Upper lobe of left lung (tissue), 6 donors: ENCODE data around the gene LEPR. TPM values are rescaled to one million over a fixed set of nuclear protein-coding genes. Genes with fewer than 3 reads are reported as not detected.
A peak's percentile ranks its signal among the peaks of the same experiment; 100 is the strongest.
"Not testable (repeated sequence)": the region's sequence is repeated elsewhere in the genome, so short reads cannot be mapped to it uniquely, and the experiment has no call there.

Source experiments
- ATAC-seq, 2 donors: fragments of 200-7000 bp; cut with Tn5 transposase; one replicate each; pipeline ENCODE4 v1.9.1; 2022; ENCODE audit warnings: mild to moderate bottlenecking in 2 of 2, moderate library complexity in 2 of 2; ENCODE audit not compliant: low FRiP score in 2 of 2
- DNase-seq, 2 donors: peaks; one replicate each; pipeline ENCODE4 v3.0.0-alpha.2; 2019 to 2020
- H3K27ac ChIP-seq, 4 donors: fragments of 200-600 bp; sonication (generic); one replicate each; pipeline ENCODE4 v1.5.1; 2016 to 2019
- H3K27me3 ChIP-seq, 4 donors: fragments of 200-600 bp; sonication (generic); one replicate each; pipeline ENCODE4 v1.5.1; 2017 to 2019
- H3K36me3 ChIP-seq, 4 donors: fragments of 200-600 bp; sonication (generic); one replicate each; pipeline ENCODE4 v1.5.1; 2016 to 2019
- H3K4me1 ChIP-seq, 4 donors: fragments of 200-600 bp; sonication (generic); one replicate each; pipeline ENCODE4 v1.5.1; 2018 to 2019
- H3K4me3 ChIP-seq, 4 donors: fragments of 200-600 bp; sonication (generic); one replicate each; pipeline ENCODE4 v1.5.1; 2017 to 2019; ENCODE audit warnings: mild to moderate bottlenecking in 2 of 4, moderate library complexity in 1 of 4
- H3K9me3 ChIP-seq, 4 donors: fragments of 200-600 bp; sonication (generic); one replicate each; pipeline ENCODE4 v1.5.1; 2018 to 2019
- CTCF ChIP-seq, 6 experiments: fragments of 450-650 bp in 4 of 6; fragments of 200-600 bp in 2 of 6; sonication (generic) in 2 of 6; IDR thresholded peaks; one replicate each; pipeline ENCODE4 v1.5.1; 2016 to 2019; ENCODE audit warnings: antibody characterized with exemption in 6 of 6
- EP300 ChIP-seq, 4 donors: sonication (generic); formaldehyde crosslinking; IDR thresholded peaks; one replicate each; pipeline ENCODE4 v1.5.1; 2017; ENCODE audit warnings: antibody characterized with exemption in 4 of 4, control low read depth in 2 of 4
- POLR2A ChIP-seq, 4 donors: fragments of 450-650 bp; IDR thresholded peaks; one replicate each; pipeline ENCODE4 v1.5.1; 2016 to 2017; ENCODE audit warnings: antibody characterized with exemption in 4 of 4, mild to moderate bottlenecking in 2 of 4
- POLR2AphosphoS5 ChIP-seq, 2 donors: sonication (generic); formaldehyde crosslinking; IDR thresholded peaks; one replicate each; pipeline ENCODE4 v1.5.1; 2017; ENCODE audit warnings: antibody characterized with exemption in 2 of 2
- WGBS, 2 donors: methylation state at CpG; one replicate each; pipeline ENCODE4 v1.1.5; 2017 to 2018; 5-methylcytosine and 5-hydroxymethylcytosine counted together
- total RNA-seq, 6 donors: library from RNA; depleted of rRNA in 4 of 6; stranded (reverse); fragments of >200 nt in 4 of 6; gene quantifications; one replicate each; pipeline versions ENCODE4 v1.1.0 to v1.2.1, GENCODE V29; 2016 to 2021
- donor health status: DM: no; HTN: no; CAD: no; lungs with moderate emphysema.
- donor health status: DM: no; HTN: yes; CAD: no; lungs with severe emphysema.

The LEPR gene
- total RNA-seq, 6 donors from 2014 or later, result 12.8 to 37.3 (median 22.9) TPM

DNA sequence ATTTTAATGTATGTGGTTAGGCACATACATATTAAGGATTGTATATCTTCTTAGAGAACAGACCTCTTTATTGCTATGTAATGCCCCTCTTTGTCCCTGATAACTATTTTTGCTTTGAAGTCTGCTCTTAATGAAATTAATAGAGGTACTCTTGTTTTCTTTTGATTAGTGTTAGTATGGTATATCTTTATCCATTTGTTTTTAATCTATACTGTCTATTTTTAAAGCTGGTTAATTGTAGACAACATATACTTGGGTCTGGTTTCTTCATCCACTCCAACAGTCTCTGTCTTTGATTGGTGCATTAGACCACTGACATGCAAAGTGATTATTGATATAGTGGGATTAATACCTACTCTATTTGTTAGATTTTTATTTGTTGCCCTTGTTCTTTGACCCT lies 36.0 kb downstream of the LEPR start:
- DNase-seq, result no peak
- TF ChIP-seq POLR2AphosphoS5 (IDR thresholded peaks at IDR 0.05), result no peak
- TF ChIP-seq EP300 (IDR thresholded peaks at IDR 0.05), result no peak
- TF ChIP-seq POLR2A (IDR thresholded peaks at IDR 0.05), result no peak
- TF ChIP-seq CTCF (IDR thresholded peaks at IDR 0.05), result no peak
- no peak overlapping the region for H3K27ac ChIP-seq

DNA sequence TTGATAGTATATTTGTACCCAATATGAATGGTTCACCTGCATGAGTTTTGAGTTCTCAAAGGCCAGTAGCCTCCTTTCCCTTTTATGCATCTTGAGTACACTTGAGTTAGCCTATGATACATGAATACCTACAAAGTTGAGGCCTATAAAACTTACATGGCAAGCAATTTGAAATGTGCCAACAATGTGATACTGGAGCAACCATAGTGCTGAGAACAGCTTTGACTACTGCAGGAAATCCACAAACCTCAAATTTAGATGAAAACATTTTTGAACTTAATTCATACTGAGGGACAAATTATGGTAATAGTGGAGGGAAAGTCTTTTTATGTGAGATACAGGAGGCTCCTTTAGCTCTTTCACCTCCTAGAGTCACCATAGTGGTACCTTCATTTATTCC lies 37.4 kb downstream of the LEPR start:
- H3K9me3 ChIP-seq, result no peaks in the 10 kb centered on the region
- no peak for DNase-seq
- TF ChIP-seq CTCF (IDR thresholded peaks at IDR 0.05) (no peak), POLR2AphosphoS5 (IDR thresholded peaks at IDR 0.05) (no peak), EP300 (IDR thresholded peaks at IDR 0.05) (no peak), POLR2A (IDR thresholded peaks at IDR 0.05) (no peak)
- H3K27ac ChIP-seq, result no peak overlapping the region
- H3K4me1 ChIP-seq, result no peaks in the 10 kb centered on the region
- H3K4me3 ChIP-seq, result no peak overlapping the region
- H3K27me3 ChIP-seq, result no peaks in the 10 kb centered on the region
- H3K36me3 ChIP-seq, result no peaks in the 10 kb centered on the region
- ATAC-seq, result no peak

More for the DNA sequence above, 36.0 kb downstream of the LEPR start:
- H3K4me1 ChIP-seq, result no peaks in the 10 kb centered on the region
- no peak overlapping the region for H3K4me3 ChIP-seq
- no peak for ATAC-seq
- H3K36me3 ChIP-seq, result no peaks in the 10 kb centered on the region
- no peaks in the 10 kb centered on the region for H3K27me3 ChIP-seq
- no peaks in the 10 kb centered on the region for H3K9me3 ChIP-seq

DNA sequence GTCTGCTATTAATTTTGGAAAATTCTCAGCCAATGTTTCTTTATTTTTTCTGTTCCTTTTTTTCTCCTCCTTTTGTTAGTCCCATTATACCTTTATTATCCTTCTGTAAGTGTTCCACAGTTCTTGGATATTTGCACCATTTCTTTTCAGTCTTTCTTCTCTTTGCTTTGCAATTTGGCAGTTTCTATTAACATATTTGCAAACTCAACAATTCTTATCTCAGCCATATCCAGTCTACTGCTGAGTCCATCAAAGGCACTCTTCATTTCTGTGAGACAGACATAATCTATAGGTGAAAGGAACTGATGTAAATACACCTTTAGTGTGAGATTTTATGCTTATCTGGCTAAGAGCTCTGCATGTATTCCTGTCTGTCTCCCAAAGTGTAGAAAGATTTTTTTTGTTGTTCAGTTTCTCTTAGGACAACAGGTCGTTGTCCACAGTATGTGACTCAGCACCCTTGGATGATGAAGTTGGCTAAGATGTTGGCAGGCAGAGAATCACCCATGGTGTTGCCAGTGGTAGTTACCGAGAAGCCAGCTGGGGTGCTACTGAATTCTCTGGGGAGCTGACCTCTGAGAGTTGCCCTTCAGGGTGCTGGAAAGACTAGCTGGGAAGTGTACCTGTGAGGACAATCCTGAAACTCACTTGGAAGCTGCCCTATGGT lies 38.4 kb downstream of the LEPR start:
- DNase-seq (no peak), ATAC-seq (no peak)
- H3K27me3 ChIP-seq, result no peaks in the 10 kb centered on the region
- no peak overlapping the region for H3K4me3 ChIP-seq
- H3K27ac ChIP-seq, result no peak overlapping the region
- H3K4me1 ChIP-seq, result no peaks in the 10 kb centered on the region
- H3K9me3 ChIP-seq, result no peaks in the 10 kb centered on the region
- no peaks in the 10 kb centered on the region for H3K36me3 ChIP-seq
- TF ChIP-seq EP300 (IDR thresholded peaks at IDR 0.05) (no peak), POLR2A (IDR thresholded peaks at IDR 0.05) (no peak), CTCF (IDR thresholded peaks at IDR 0.05) (no peak), POLR2AphosphoS5 (IDR thresholded peaks at IDR 0.05) (no peak)
- WGBS, 2 donors, result 94 to 97% methylated on average over 2 of the region's 2 CpGs

DNA sequence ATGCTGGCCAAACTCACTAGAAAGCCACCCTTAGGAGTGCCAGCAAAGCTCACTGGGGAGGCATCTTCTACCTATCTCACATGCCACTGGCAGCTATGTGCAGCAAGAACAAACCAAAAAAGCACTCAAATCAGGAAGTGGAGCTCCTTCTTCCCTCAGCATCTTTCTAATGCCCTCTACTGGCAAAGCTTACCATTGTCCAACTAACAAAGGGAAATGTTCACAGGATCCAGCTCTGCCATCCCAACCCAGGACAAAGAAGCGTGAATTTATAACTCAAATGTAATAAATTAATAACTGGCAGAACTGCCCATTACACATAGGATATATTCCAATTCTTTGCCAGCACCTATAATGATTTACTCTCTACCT lies 38.9 kb downstream of the LEPR start:
- WGBS, 2 donors, result 66 to 81% methylated on average over 1 of the region's 1 CpG
- TF ChIP-seq POLR2A (IDR thresholded peaks at IDR 0.05), result no peak
- no peak for TF ChIP-seq POLR2AphosphoS5 (IDR thresholded peaks at IDR 0.05)
- no peak for TF ChIP-seq EP300 (IDR thresholded peaks at IDR 0.05)
- peak; percentile 13 to 43 (median 30) for TF ChIP-seq CTCF (IDR thresholded peaks at IDR 0.05)
- no peaks in the 10 kb centered on the region for H3K27me3 ChIP-seq
- ATAC-seq (peak in 1 of 2 donors; percentile 31), DNase-seq (no peak)
- H3K4me1 ChIP-seq, result no peaks in the 10 kb centered on the region
- no peaks in the 10 kb centered on the region for H3K9me3 ChIP-seq
- H3K27ac ChIP-seq, result no peak overlapping the region
- H3K4me3 ChIP-seq, result no peak overlapping the region
- no peaks in the 10 kb centered on the region for H3K36me3 ChIP-seq

GRCh38 chr1:65465837-65466236 lies 45.4 kb downstream of the LEPR start:
- not testable (repeated sequence) for H3K4me3 ChIP-seq, H3K36me3 ChIP-seq, H3K27ac ChIP-seq, ATAC-seq, H3K9me3 ChIP-seq, DNase-seq, H3K27me3 ChIP-seq
- H3K4me1 ChIP-seq, result peaks cover 4 to 15% (median 9%) of the 10 kb centered on the region in 4 donors
- 60 to 87% methylated on average over 1 of the region's 1 CpG for whole genome bisulfite sequencing, 2 donors
